GM12865 (cell line): Measurements from ENCODE around the gene GLCE.
A peak's percentile ranks its signal among the peaks of the same experiment; 100 is the strongest.

Experiments used
- DNase-seq: peaks from one replicate; pipeline ENCODE4 v3.0.0; 2010; ENCODE audit warnings: low read depth
- H3K4me3 ChIP-seq: 2 replicates; pipeline ENCODE4 v1.5.1; 2011; ENCODE audit warnings: mild to moderate bottlenecking, low read depth, low read length, control low read depth
- CTCF ChIP-seq: IDR thresholded peaks from 2 replicates; pipeline ENCODE4 v1.5.1; 2011; ENCODE audit warnings: low read length, control low read depth, low read depth, inconsistent platforms; ENCODE audit not compliant: insufficient read depth; ENCODE audit errors: missing control alignments

The GLCE gene

DNA sequence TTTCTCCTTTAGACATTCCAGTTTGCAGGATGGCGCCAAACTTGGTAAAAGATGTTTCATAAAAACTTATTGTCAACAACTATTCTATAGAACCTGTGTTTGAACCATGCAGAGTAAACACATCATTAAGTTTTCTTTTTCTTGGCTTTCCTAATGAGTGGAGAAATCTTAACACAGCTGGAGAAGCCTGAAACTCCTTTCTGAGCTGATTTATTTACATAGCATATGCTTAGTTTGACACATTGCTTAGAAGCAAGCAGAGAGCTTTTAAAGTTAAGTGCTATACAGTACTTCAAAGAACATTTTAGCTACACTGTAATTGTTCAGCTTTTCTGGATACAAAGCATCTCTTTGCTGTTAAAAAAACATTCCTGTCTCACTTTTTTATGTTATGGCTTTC, 77.3 kb downstream of the GLCE start:
- no peak overlapping the region for H3K4me3 ChIP-seq
- TF ChIP-seq CTCF: no peak
- DNase-seq: no peak

GRCh38 chr15:69244798-69245197, 84.4 kb downstream of the GLCE start:
- DNase-seq: no peak
- H3K4me3 ChIP-seq: no peak overlapping the region
- no peak for TF ChIP-seq CTCF

DNA sequence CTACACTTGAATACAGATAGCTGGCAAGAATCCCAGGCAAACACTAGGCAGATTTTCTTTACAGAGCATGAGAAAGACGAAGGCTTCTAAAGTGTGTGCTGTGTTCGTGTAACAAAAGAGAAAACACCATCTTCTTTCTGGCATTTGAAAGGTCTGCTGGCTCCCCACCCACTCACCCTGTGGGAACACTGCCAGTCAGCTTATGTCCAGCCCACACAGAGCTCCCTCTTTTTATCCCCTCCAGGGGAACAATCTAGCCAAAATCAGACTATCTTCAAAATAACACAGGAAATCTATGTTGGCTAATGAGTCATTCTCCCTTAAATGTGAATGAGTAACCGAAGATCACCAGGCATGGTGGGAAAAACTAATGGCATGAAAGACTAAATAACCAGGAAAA, 92.7 kb downstream of the GLCE start:
- no peak for TF ChIP-seq CTCF
- no peak overlapping the region for H3K4me3 ChIP-seq
- no peak for DNase-seq

GRCh38 chr15:69265347-69265955, 105.0 kb downstream of the GLCE start:
- TF ChIP-seq CTCF: peak; percentile 28
- no peak overlapping the region for H3K4me3 ChIP-seq
- DNase-seq: peak; percentile 24

DNA sequence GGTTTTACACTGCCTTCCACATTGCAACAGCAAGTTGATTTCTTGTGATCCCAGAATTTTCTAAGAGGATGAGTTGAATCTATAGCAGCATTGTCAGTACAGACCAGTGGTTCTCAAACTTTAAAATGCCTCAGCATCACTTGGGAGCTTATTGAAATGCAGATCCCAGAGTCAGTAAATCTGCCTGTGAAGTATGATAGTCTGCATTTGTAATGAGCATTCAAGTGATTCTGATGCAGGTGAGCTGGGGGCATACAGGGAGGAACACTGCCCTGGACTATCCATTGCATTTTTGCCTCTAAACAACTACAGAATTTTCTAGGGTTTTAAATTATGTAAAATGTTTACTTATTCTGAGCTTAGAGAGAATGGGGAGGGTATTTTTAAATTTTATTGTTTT, 110.8 kb downstream of the GLCE start:
- H3K4me3 ChIP-seq: no peak overlapping the region
- DNase-seq: no peak
- TF ChIP-seq CTCF: no peak

- TF ChIP-seq CTCF: no peak
- DNase-seq: no peak
- H3K4me3 ChIP-seq: no peak overlapping the region
Observed at GRCh38 chr15:69272139-69272538, 111.7 kb downstream of the GLCE start.

DNA sequence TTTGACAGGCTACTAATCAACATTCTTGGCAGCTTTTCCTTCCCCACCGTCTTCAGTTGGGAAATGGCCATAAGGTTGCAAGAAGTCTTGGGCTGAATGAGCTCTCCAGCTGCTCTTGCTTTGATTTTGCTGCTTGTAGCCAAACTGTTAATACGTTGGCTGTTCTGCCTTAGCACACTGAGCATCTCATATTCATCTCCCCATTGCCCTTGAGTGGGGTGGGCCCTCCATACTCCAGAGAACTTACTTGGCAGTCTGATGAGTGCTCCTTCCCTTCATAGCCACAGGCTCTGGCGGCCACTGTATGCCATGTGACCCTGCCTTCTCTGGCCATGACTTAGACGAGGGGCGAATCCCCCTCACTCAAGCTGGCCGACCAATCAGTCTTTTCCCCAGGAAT, 112.5 kb downstream of the GLCE start:
- TF ChIP-seq CTCF: no peak
- no peak overlapping the region for H3K4me3 ChIP-seq
- DNase-seq: no peak
